GM12878 (cell line): ENCODE data around the gene FOSL1. TPM values are rescaled to one million over a fixed set of nuclear protein-coding genes. Genes with fewer than 3 reads are reported as not detected.
A peak's percentile ranks its signal among the peaks of the same experiment; 100 is the strongest.

Experiments
- BHLHE40 ChIP-seq, 2 experiments: fragments of 450-650 bp in 1 of 2; IDR thresholded peaks; 2 replicates each; pipeline ENCODE4 v1.6.1; 2011 to 2017; ENCODE audit warnings: low read depth in 2 of 2, borderline replicate concordance in 1 of 2, improper control_type of control experiment in 1 of 2, low read length in 1 of 2, mild to moderate bottlenecking in 1 of 2
- CHD2 ChIP-seq: IDR thresholded peaks from 2 replicates; pipeline ENCODE4 v1.6.1; 2011; ENCODE audit warnings: low read depth, low read length, improper control_type of control experiment, borderline replicate concordance
- EED ChIP-seq: sonication (generic); IDR thresholded peaks from 2 replicates; pipeline ENCODE4 v1.6.1; 2016; ENCODE audit warnings: antibody characterized with exemption, low read depth
- EP300 ChIP-seq, 2 experiments: fragments of 150-350 bp in 1 of 2; IDR thresholded peaks; 2 replicates each; pipeline ENCODE4 v1.6.1; 2011 to 2012; ENCODE audit warnings: low read depth in 2 of 2, low read length in 2 of 2, borderline replicate concordance in 1 of 2, improper control_type of control experiment in 1 of 2, inconsistent platforms in 1 of 2; ENCODE audit not compliant: control insufficient read depth in 1 of 2
- HCFC1 ChIP-seq: fragments of 150-350 bp; IDR thresholded peaks from 2 replicates; pipeline ENCODE4 v1.6.1; 2014; ENCODE audit warnings: low read length
- KLF5 ChIP-seq: fragments of 450-650 bp; IDR thresholded peaks from 2 replicates; pipeline ENCODE4 v1.6.1; 2014; ENCODE audit warnings: mild to moderate bottlenecking; ENCODE audit not compliant: partially characterized antibody
- MXI1 ChIP-seq: fragments of 150-350 bp; IDR thresholded peaks from 2 replicates; pipeline ENCODE4 v1.6.1; 2011; ENCODE audit warnings: low read depth, mild to moderate bottlenecking, inconsistent platforms, low read length, improper control_type of control experiment
- MYC ChIP-seq: IDR thresholded peaks from 2 replicates; pipeline ENCODE4 v1.6.1; 2011; ENCODE audit warnings: mild to moderate bottlenecking, low read length, moderate library complexity, inconsistent platforms; ENCODE audit not compliant: insufficient read depth, insufficient replicate concordance, insufficient read length, severe bottlenecking
- NR2F1 ChIP-seq: fragments of 450-650 bp; conservative IDR thresholded peaks from 2 replicates; pipeline ENCODE4 v1.6.1; 2017; ENCODE audit warnings: mild to moderate bottlenecking
- PAX5 ChIP-seq: IDR thresholded peaks from 2 replicates; pipeline ENCODE4 v1.6.1; 2011; ENCODE audit warnings: low read depth, low read length, borderline replicate concordance
- RAD21 ChIP-seq: IDR thresholded peaks from 2 replicates; pipeline ENCODE4 v1.6.1; 2011; ENCODE audit warnings: mild to moderate bottlenecking, low read depth, low read length, moderate library complexity; ENCODE audit not compliant: insufficient read depth
- RFX5 ChIP-seq: IDR thresholded peaks from 2 replicates; pipeline ENCODE4 v1.6.1; 2011; ENCODE audit warnings: low read depth, low read length, improper control_type of control experiment
- SIN3A ChIP-seq: IDR thresholded peaks from 2 replicates; pipeline ENCODE4 v1.6.1; 2012; ENCODE audit warnings: low read depth, low read length, improper control_type of control experiment
- SMAD5 ChIP-seq: IDR thresholded peaks from 2 replicates; pipeline ENCODE4 v1.6.1; 2016; ENCODE audit warnings: antibody characterized with exemption, low read depth
- SMARCA5 ChIP-seq: fragments of 450-650 bp; IDR thresholded peaks from 2 replicates; pipeline ENCODE4 v1.6.1; 2017; ENCODE audit warnings: mild to moderate bottlenecking
- SPI1 ChIP-seq: IDR thresholded peaks from 2 replicates; pipeline ENCODE4 v1.6.1; 2011; ENCODE audit warnings: low read depth, mild to moderate bottlenecking, low read length, moderate library complexity, borderline replicate concordance; ENCODE audit not compliant: insufficient read depth
- TARDBP ChIP-seq: IDR thresholded peaks from 2 replicates; pipeline ENCODE4 v1.6.1; 2016; ENCODE audit warnings: borderline replicate concordance
- TCF3 ChIP-seq: IDR thresholded peaks from 2 replicates; pipeline ENCODE4 v1.6.1; 2012; ENCODE audit warnings: low read depth, mild to moderate bottlenecking, low read length, borderline replicate concordance; ENCODE audit not compliant: insufficient read depth
- ZNF207 ChIP-seq: fragments of 450-650 bp; IDR thresholded peaks from 2 replicates; pipeline ENCODE4 v1.6.1; 2014; ENCODE audit warnings: antibody characterized with exemption, mild to moderate bottlenecking, borderline replicate concordance
- ZNF217 ChIP-seq: fragments of 450-650 bp; IDR thresholded peaks from 2 replicates; pipeline ENCODE4 v1.6.1; 2017; ENCODE audit warnings: antibody characterized with exemption, mild to moderate bottlenecking
- ZNF622 ChIP-seq: fragments of 450-650 bp; IDR thresholded peaks from 2 replicates; pipeline ENCODE4 v1.6.1; 2017; ENCODE audit warnings: mild to moderate bottlenecking, inconsistent platforms
- polyA plus RNA-seq, 11 experiments: library from polyadenylated mRNA; depleted of rRNA in 4 of 11; unstranded in 6 of 11; stranded (reverse) in 5 of 11; fragments of >200 nt; fragmentation: Nextera tagmentation in 4 of 11; fragmentation: Illumina TruSeq in 1 of 11; extraction: Ambion mirVana in 4 of 11; extraction: Trizol in 1 of 11; gene quantifications; 1 replicate in 1 of 11; 2 replicates in 10 of 11; pipeline versions ENCODE4 v1.2.1 to v1.2.3, GENCODE V29; 2011 to 2016; ENCODE audit warnings: inconsistent platforms in 2 of 11, missing spikeins in 2 of 11, low read depth in 1 of 11
- total RNA-seq, 4 experiments: library from RNA; depleted of rRNA in 3 of 4; stranded (reverse); fragments of >200 nt in 3 of 4; fragmentation: Illumina TruSeq in 1 of 4; extraction: Trizol in 1 of 4; gene quantifications; 2 replicates each; pipeline versions ENCODE4 v1.2.1 to v1.2.3, GENCODE V29; 2013 to 2021
- TF ChIP-seq, protein P1 (sequence below), 3 experiments: IDR thresholded peaks in 2 of 3; conservative IDR thresholded peaks in 1 of 3; 2 replicates each; pipeline ENCODE4 v1.5.1; 2011; ENCODE audit warnings: low read depth in 3 of 3, low read length in 3 of 3, mild to moderate bottlenecking in 3 of 3, control low read depth in 2 of 3, moderate library complexity in 2 of 3, inconsistent platforms in 1 of 3, mixed read lengths in 1 of 3; ENCODE audit not compliant: control insufficient read depth in 2 of 3, insufficient read depth in 1 of 3; ENCODE audit errors: extremely low read depth in 1 of 3
- TF ChIP-seq, protein P2 (sequence below): fragments of 450-650 bp; IDR thresholded peaks from 2 replicates; pipeline ENCODE4 v1.6.1; 2017; ENCODE audit warnings: mild to moderate bottlenecking
- TF ChIP-seq, protein P3 (sequence below): IDR thresholded peaks from 2 replicates; pipeline ENCODE4 v1.6.1; 2012; ENCODE audit warnings: low read depth, low read length, improper control_type of control experiment

FOSL1 gene
- total and polyA plus RNA-seq, 10 of the 15 experiments (the other 5 are each of a cell fraction or from before 2014, with no cell fraction given), result 0.82 to 5.4 (median 2.1) TPM

DNA sequence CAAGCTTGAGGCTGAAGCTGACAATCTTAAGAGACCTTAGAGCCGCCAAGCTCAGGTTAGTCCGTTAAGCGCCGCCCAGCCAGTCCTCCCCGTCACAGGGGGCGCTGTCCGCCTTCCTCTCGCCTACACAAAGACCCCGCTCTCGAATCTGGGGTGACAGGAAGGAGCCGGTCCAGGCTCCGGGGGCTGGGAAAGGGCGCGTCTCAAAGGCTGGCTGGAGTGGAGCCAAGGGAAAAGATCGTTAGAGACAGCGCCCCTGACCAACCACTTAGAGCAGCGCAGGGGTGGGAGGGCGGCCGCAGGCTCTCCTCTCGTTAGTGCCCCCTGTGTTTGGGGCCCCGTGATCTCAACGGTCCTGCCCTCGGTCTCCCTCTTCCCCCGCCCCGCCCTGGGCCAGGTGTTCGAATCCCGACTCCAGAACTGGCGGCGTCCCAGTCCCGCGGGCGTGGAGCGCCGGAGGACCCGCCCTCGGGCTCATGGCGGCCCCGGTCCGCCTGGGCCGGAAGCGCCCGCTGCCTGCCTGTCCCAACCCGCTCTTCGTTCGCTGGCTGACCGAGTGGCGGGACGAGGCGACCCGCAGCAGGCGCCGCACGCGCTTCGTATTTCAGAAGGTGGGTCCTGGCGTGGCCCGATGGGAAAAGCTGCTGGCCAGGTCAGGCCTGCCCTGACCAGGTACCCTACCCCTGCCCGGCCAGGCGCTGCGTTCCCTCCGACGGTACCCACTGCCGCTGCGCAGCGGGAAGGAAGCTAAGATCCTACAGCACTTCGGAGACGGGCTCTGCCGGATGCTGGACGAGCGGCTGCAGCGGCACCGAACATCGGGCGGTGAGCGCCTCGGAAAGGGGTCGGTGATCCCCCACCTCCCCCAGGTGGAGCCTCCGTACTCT is 39.7 kb downstream of the FOSL1 start, which contains the start of gene MUS81 (continued):
- TF ChIP-seq, protein P1, sequence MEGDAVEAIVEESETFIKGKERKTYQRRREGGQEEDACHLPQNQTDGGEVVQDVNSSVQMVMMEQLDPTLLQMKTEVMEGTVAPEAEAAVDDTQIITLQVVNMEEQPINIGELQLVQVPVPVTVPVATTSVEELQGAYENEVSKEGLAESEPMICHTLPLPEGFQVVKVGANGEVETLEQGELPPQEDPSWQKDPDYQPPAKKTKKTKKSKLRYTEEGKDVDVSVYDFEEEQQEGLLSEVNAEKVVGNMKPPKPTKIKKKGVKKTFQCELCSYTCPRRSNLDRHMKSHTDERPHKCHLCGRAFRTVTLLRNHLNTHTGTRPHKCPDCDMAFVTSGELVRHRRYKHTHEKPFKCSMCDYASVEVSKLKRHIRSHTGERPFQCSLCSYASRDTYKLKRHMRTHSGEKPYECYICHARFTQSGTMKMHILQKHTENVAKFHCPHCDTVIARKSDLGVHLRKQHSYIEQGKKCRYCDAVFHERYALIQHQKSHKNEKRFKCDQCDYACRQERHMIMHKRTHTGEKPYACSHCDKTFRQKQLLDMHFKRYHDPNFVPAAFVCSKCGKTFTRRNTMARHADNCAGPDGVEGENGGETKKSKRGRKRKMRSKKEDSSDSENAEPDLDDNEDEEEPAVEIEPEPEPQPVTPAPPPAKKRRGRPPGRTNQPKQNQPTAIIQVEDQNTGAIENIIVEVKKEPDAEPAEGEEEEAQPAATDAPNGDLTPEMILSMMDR (IDR thresholded peaks at IDR 0.05 in 2 of 3, conservative IDR thresholded peaks at IDR 0.05 in 1 of 3; ENCODE audit: control insufficient read depth in 2 of 3, extremely low read depth in 1 of 3, insufficient read depth in 1 of 3, low read depth in 3 of 3, low read length in 3 of 3), result peak; percentile 84 to 96 (median 89)
- TF ChIP-seq ZNF217, result peak; percentile 64; the same call in 1 of the 2 replicates
- peak; percentile 76 for TF ChIP-seq SMAD5
- TF ChIP-seq NR2F1, result peak; percentile 17; the same call in 1 of the 2 replicates
- TF ChIP-seq EP300 (IDR thresholded peaks at IDR 0.05; ENCODE audit: borderline replicate concordance in 1 of 2, control insufficient read depth in 1 of 2, low read depth in 2 of 2, low read length in 2 of 2), result peak in 1 of 2 experiments; percentile 20; a peak in 1 of 4 replicates
- TF ChIP-seq PAX5, result no peak
- no peak for TF ChIP-seq SPI1
- peak; percentile 31 for TF ChIP-seq MYC
- TF ChIP-seq ZNF622, result no peak
- peak; percentile 77 for TF ChIP-seq MXI1
- TF ChIP-seq CHD2, result peak; percentile 67; the same call in 1 of the 2 replicates
- TF ChIP-seq EED, result peak; percentile 68; the same call in 1 of the 2 replicates
- TF ChIP-seq ZNF207, result peak; percentile 8; the same call in 1 of the 2 replicates
- peak; percentile 76; the same call in 1 of the 2 replicates for TF ChIP-seq SIN3A
- peak; percentile 18; the same call in 1 of the 2 replicates for TF ChIP-seq SMARCA5
- TF ChIP-seq, protein P2, sequence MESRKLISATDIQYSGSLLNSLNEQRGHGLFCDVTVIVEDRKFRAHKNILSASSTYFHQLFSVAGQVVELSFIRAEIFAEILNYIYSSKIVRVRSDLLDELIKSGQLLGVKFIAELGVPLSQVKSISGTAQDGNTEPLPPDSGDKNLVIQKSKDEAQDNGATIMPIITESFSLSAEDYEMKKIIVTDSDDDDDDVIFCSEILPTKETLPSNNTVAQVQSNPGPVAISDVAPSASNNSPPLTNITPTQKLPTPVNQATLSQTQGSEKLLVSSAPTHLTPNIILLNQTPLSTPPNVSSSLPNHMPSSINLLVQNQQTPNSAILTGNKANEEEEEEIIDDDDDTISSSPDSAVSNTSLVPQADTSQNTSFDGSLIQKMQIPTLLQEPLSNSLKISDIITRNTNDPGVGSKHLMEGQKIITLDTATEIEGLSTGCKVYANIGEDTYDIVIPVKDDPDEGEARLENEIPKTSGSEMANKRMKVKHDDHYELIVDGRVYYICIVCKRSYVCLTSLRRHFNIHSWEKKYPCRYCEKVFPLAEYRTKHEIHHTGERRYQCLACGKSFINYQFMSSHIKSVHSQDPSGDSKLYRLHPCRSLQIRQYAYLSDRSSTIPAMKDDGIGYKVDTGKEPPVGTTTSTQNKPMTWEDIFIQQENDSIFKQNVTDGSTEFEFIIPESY, result no peak
- TF ChIP-seq RFX5, result 0 out of 2 replicates have a peak, but pooled peaks have one; percentile 14
- 0 out of 2 replicates have a peak, but pooled peaks have one; percentile 41 for TF ChIP-seq TCF3
- peak in 1 of 2 experiments; percentile 24; a peak in 1 of 4 replicates for TF ChIP-seq BHLHE40 (IDR thresholded peaks at IDR 0.05; ENCODE audit: borderline replicate concordance in 1 of 2, low read depth in 2 of 2, low read length in 1 of 2)
- peak; percentile 64 for TF ChIP-seq HCFC1
- TF ChIP-seq TARDBP, result 0 out of 2 replicates have a peak, but pooled peaks have one; percentile 13
- peak; percentile 19 for TF ChIP-seq KLF5
- TF ChIP-seq, protein P3, sequence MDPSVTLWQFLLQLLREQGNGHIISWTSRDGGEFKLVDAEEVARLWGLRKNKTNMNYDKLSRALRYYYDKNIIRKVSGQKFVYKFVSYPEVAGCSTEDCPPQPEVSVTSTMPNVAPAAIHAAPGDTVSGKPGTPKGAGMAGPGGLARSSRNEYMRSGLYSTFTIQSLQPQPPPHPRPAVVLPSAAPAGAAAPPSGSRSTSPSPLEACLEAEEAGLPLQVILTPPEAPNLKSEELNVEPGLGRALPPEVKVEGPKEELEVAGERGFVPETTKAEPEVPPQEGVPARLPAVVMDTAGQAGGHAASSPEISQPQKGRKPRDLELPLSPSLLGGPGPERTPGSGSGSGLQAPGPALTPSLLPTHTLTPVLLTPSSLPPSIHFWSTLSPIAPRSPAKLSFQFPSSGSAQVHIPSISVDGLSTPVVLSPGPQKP, result peak; percentile 67
- TF ChIP-seq RAD21, result peak; percentile 9; the same call in 1 of the 2 replicates
